Umbilical cord (tissue), 2 donors: ENCODE measurements around the gene CCNK. TPM values are rescaled to one million over a fixed set of nuclear protein-coding genes. Genes with fewer than 3 reads are reported as not detected.

Experiments used
- DNase-seq: peaks from one replicate; pipeline ENCODE4 v3.0.0-alpha.2; 2015; ENCODE audit warnings: low spot score
- total RNA-seq: library from RNA; depleted of rRNA; stranded (reverse); fragments of >200 nt; gene quantifications from one replicate; pipeline ENCODE4 v1.2.3, GENCODE V29; 2014; ENCODE audit warnings: low replicate concordance; ENCODE audit not compliant: insufficient read depth

Gene CCNK
- total RNA-seq, 1 donor from 2014 or later, result 33.0 TPM

GRCh38 chr14:99466758-99467157 lies 14.5 kb upstream of the CCNK start:
- DNase-seq, result no peak

GRCh38 chr14:99467336-99468078 lies 13.7 kb upstream of the CCNK start:
- DNase-seq, result peak; percentile 65

- no peak for DNase-seq
Measured at GRCh38 chr14:99468081-99468480, 13.1 kb upstream of the CCNK start.

- DNase-seq, result no peak
Measured at GRCh38 chr14:99468836-99469592, 12.2 kb upstream of the CCNK start.

GRCh38 chr14:99471731-99472130 lies 9.5 kb upstream of the CCNK start:
- DNase-seq, result no peak

- no peak for DNase-seq
Measured at GRCh38 chr14:99472937-99473336, 8.3 kb upstream of the CCNK start.

- DNase-seq, result no peak
Measured at GRCh38 chr14:99473458-99473857, 7.8 kb upstream of the CCNK start.

GRCh38 chr14:99475179-99475578 lies 6.0 kb upstream of the CCNK start:
- DNase-seq, result no peak

GRCh38 chr14:99475660-99476059 lies 5.5 kb upstream of the CCNK start:
- DNase-seq, result no peak

GRCh38 chr14:99476864-99477263 lies 4.3 kb upstream of the CCNK start:
- DNase-seq, result no peak

GRCh38 chr14:99478128-99478527 lies 3.1 kb upstream of the CCNK start:
- no peak for DNase-seq

GRCh38 chr14:99479160-99479905 lies 1.9 kb upstream of the CCNK start:
- no peak for DNase-seq

GRCh38 chr14:99479906-99480869 lies 1.0 kb upstream of the CCNK start, which contains the start of gene SETD3:
SETD3 (minus strand) TSS chr14:99480859; CDS start chr14:99465805, 15,054 bp downstream.
- DNase-seq, result peak; percentile 56

- peak; percentile 56 for DNase-seq
Measured at GRCh38 chr14:99481745-99482099, 513 bp downstream of the CCNK start.

GRCh38 chr14:99484106-99484505 lies 2.9 kb downstream of the CCNK start:
- peak; percentile 12 for DNase-seq

GRCh38 chr14:99497341-99497740 lies 16.1 kb downstream of the CCNK start:
- no peak for DNase-seq

GRCh38 chr14:99497894-99498293 lies 16.7 kb downstream of the CCNK start:
- no peak for DNase-seq

- no peak for DNase-seq
Measured at GRCh38 chr14:99502989-99503421, 21.8 kb downstream of the CCNK start.

- no peak for DNase-seq
Measured at GRCh38 chr14:99503848-99504453, 22.7 kb downstream of the CCNK start.

- no peak for DNase-seq
Measured at GRCh38 chr14:99505089-99505488, 23.9 kb downstream of the CCNK start.

GRCh38 chr14:99506276-99506675 lies 25.1 kb downstream of the CCNK start:
- DNase-seq, result no peak
